Stimulated activated naive CD8-positive, alpha-beta T cell treated with anti-CD3 and anti-CD28 coated beads, Interleukin-15, Interleukin-2, amounts not matched to agents 100 ng/mL and 50 ng/mL, for 24 hours (primary cell): Measurements from ENCODE around the gene TFDP2.

Experiments used
- H3K27ac Mint-ChIP-seq: one replicate; pipeline ENCODE4 v1.8.0; 2021; ENCODE audit warnings: mild to moderate bottlenecking, mixed read lengths
- H3K27me3 Mint-ChIP-seq: one replicate; pipeline ENCODE4 v1.8.0; 2021; ENCODE audit warnings: mixed read lengths
- H3K36me3 Mint-ChIP-seq: one replicate; pipeline ENCODE4 v1.8.0; 2021; ENCODE audit warnings: low read depth, mixed read lengths
- H3K4me1 Mint-ChIP-seq: one replicate; pipeline ENCODE4 v1.8.0; 2021; ENCODE audit warnings: low read depth, mixed read lengths
- H3K4me3 Mint-ChIP-seq: one replicate; pipeline ENCODE4 v1.8.0; 2021; ENCODE audit warnings: mild to moderate bottlenecking, mixed read lengths
- H3K9me3 Mint-ChIP-seq: one replicate; pipeline ENCODE4 v1.8.0; 2021; ENCODE audit warnings: mixed read lengths

TFDP2 gene

DNA sequence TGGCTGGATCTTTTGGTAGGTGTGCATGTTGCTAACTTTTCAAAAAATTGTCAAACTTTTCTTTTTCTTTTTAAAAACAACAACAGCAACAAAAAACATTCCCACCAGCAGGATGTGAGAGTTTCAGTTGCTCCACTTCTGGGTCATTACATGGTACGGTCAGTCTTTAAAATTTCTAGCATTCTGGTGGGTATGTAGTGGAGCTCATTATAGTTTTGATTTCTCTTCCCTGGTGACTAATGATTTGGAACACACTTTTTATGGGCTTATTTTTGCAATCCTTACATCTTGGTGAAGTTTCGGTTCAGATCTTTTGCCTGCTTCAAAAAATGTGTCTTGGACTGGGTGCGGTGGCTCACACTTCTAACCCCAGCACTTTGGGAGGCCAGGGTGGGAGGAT lies 253.6 kb downstream of the TFDP2 start:
- H3K27me3 Mint-ChIP-seq, result no peaks in the 10 kb centered on the region
- H3K9me3 Mint-ChIP-seq, result peaks cover 12% of the 10 kb centered on the region
- H3K4me3 Mint-ChIP-seq, result no peak overlapping the region
- no peak overlapping the region for H3K27ac Mint-ChIP-seq
- peaks cover 59% of the 10 kb centered on the region for H3K4me1 Mint-ChIP-seq
- H3K36me3 Mint-ChIP-seq, result peaks cover 78% of the 10 kb centered on the region

DNA sequence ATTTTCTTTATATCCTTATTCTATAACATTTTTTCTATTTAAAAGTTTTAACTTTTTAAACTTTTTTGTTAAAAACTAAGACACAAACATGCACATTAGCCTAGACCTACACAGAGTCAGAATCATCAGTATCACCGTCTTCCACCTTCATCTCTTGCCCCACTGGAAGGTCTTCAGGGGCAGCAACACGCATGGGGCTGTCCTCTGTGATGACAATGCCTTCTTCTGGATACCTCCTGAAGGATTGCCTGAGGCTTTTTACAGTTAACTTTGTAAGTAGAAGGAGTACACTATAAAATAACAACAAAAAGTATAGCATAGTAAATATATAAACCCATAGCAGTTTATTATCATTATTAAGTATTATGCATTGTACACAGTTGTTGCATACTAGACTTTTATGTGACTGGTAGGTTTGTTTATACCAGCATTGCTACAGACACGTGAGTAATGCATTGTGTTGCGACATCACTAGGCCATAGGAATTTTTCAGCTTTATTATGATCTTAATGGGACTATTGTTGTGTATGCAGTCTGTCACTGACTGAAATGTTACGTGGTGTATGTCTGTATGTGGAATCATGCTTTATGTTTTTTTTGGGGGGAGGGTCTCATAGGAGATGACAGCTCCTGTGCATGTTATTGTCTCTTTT lies 254.7 kb downstream of the TFDP2 start:
- H3K36me3 Mint-ChIP-seq, result peaks cover 73% of the 10 kb centered on the region
- H3K9me3 Mint-ChIP-seq, result peaks cover 8% of the 10 kb centered on the region
- H3K4me1 Mint-ChIP-seq, result peaks cover 55% of the 10 kb centered on the region
- no peak overlapping the region for H3K27ac Mint-ChIP-seq
- H3K4me3 Mint-ChIP-seq, result no peak overlapping the region
- no peaks in the 10 kb centered on the region for H3K27me3 Mint-ChIP-seq
